GM21367 (cell line): ENCODE results near the gene PSMD3.

ENCODE experiments used
- ATAC-seq: cut with Tn5 transposase; IDR thresholded peaks from one replicate; pipeline ENCODE4 v1.9.1; 2021; ENCODE audit not compliant: unreplicated experiment

The PSMD3 gene

DNA sequence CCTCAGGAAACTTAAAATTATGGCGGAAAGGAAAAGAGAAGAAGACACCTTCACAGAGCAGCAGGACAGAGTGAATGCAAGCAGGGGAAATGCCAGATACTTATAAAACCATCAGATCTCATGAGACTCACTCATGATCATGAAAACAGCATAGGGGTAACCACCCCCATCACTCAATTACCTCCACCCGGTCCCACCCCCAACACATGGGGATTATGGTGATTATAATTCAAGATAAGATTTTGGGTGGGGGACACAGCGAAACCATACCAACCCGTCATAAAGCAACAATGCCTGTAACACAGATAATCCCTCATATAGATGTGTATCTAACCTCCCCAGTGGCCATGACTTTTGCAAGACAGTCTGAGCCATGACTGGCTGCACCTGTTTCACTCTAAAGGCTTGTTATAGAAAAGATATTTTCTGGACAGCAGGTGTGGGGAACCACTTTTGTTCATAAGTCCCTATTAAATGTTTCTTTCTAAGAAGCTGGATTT is 24.8 kb upstream of the PSMD3 start:
- no peak for ATAC-seq

DNA sequence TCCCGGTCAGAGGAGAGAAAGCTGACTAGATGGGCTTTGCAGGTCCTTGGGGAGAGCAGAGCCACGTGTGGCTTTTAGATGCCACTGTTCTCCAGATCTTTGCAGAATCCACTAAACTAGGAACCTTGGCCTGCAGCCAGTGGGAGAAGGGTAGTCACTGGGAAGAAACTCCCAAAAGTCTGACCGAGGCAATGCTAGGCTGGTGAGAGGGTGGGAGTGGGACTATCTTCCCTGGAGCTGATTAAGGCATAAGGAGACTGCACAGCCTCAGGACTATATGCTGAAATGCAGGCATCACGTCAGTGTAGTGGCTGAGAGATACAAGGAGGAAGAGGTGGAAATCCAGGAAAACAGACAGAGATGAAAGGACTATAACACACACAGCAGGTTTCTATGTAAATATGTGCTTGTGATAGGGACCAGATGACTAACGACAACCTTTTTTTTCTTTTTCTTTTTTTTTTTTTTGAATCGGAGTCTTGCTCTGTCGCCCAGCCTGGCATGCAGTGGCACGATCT is 20.0 kb upstream of the PSMD3 start:
- ATAC-seq = no peak

DNA sequence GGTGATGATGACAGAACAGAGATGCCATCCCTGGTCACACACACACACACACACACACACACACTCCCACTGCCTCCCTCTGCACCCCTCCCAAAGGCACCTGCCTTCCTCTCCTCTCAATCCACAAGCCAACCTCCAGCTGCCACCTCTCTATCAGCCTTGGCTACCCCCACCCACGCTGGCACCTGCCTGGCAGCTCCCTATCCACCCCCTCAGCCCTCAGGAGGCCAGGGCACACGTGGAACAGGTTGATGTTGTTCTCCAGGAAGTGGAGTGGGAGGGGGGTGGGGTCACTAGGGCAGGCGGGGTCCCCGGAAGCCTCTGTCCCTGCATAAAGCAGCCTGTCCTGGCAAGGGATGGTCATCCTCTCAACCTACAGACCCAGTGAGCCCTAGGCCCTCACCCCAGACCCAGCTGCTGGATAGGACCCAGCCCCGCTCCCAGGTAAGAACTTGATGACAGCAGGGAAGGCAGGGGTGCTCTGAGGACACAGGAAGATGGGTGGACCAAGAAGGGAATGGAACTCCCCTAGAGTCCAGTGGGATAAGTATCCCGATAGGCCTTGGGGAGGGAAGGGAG is 17.9 kb upstream of the PSMD3 start, which contains the start of gene GSDMA:
GSDMA (plus strand) TSS at position 363 of the 579 bp plus-strand sequence. CDS start 2,684 bp downstream, outside the sequence.
- ATAC-seq = no peak

- ATAC-seq = no peak
Measured at GRCh38 chr17:39963829-39964228, 16.8 kb upstream of the PSMD3 start.

DNA sequence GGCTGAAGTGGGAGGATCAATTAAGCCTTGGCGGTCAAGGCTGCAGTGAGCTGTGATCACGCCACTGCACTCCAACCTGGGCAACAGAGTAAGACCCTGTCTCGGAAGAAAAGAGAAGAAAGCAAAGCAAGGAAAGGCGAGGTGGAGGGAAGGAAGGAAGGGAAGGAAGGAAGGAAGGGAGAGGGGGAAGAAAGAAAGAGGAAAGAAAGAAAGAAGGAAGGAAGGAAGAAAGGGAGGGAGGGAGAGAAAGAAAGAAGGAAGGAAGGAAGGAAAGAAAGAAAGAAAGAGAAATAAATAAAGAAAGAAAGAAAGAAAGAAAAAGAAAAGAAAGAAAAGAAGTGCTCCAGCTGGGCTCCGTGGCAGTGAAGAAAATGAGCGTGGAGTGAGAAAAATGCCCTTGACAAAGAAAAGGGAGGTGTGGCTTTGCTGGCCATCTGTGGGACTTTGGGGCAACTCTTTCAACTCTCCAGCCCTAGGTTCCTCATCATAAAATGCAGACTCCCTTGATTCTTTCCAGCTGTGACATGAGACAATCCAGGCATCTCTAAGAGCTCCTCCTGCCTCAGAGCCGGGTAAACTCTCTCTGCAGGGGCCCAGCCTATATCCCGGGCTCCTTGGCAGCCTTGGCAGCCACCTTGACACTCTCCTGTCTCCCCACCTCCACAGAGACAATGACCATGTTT is 15.4 kb upstream of the PSMD3 start:
- ATAC-seq = no peak

DNA sequence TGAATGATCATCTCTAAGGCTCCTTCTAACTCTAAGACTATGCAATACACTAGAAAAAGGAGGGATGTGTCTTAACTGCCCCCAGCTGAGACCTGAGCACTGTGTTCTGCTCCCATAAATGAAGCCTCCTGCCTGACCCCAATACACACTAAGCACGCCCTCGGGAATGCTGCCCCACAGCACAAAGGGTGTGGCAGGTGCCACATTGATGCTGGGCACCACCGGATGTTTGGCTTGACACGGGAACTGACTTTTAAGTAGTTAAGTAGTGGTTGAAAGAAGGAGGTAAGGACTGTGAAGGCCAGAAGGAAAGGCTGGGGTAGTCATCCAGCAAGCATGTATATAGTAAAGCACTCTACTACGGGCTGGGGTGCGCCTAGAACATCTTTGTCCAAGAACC is 13.8 kb upstream of the PSMD3 start:
- no peak for ATAC-seq

DNA sequence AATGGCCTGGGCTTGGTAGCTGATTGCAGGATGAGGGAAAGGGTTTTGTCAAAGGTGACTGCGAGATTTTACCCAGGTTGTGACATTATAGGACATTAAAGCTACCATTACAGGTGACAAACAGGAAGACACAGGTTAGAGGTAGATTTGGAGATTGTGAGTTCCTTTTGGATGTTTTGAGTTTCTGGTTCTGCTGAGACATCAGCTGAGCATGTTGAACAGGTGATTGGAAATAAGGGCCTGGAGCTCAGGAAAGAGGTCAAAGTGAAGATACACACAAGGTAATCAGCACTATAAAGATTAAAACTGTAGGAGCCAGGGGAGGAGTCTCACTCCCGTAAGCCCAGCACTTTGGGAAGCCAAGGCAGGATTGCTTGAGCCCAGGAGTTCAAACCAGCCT is 11.8 kb upstream of the PSMD3 start:
- no peak for ATAC-seq

DNA sequence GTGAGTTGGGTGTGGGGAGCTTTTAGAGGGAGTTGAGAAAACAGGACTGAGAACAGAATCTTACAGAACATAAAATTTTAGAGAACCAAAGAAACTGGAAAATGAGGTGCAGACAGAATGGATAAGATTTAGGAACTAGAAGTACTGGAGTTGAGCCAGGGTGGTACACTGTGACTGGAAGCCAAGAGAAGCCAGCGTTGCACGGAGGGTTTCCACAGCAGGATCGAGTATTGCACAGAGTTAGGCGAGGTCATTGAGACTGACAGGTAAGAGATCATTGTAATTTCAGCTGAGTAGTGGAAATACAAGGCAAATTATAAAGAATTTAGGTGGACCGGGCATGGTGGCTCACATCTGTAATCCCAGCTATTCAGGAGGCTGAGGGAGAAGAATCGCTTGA is 11.2 kb upstream of the PSMD3 start:
- ATAC-seq = no peak

GRCh38 chr17:39970157-39970692 is 10.4 kb upstream of the PSMD3 start:
- no peak for ATAC-seq

GRCh38 chr17:39971076-39971603 is 9.5 kb upstream of the PSMD3 start:
- no peak for ATAC-seq

- no peak for ATAC-seq
Measured at GRCh38 chr17:39972271-39972670, 8.3 kb upstream of the PSMD3 start.

- no peak for ATAC-seq
Measured at GRCh38 chr17:39973496-39973895, 7.1 kb upstream of the PSMD3 start.

DNA sequence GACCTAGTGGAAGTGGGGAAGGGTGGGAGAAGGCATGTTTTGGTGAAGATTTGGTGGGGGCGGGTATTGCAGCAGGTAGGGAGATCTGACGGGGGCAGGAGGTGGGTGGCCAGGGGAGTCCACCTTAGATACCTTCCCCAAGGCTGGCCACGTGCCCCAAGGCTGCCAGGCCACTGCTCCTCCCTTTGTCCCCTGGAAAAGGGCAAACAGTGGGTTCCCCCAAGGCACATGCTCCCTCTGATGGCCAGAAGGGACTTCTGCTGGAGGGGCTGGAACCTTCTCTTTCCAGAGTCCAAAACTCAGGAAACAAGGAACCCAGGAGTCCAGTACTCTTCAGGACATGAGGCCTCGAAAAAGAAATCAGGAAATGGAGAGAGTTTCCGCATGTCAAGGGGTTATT is 6.2 kb upstream of the PSMD3 start:
- ATAC-seq = no peak

GRCh38 chr17:39975801-39976200 is 4.8 kb upstream of the PSMD3 start:
- ATAC-seq = no peak

- ATAC-seq = no peak
Measured at GRCh38 chr17:39979016-39979670, 1.5 kb upstream of the PSMD3 start.

DNA sequence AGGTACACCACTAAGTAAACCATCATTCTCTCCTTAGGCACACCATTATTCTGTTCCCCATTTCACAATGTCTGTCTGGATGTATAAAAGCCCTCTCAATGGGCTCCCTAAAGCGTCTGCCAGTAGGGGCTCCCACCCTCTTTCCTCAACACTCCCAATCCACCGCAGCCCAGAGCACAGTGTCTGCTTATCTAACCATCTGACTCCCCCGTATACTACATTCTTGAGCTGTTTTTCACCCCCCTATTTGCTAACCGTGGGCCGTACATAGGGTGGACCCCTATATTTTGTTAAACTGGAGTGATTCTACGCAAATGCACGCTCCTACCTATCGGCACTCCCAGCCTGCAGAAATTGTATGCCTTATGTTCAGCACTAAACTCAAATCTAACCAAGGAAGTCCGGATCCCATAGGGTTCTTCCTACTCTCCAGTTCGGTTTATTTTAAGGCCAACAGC is 685 bp upstream of the PSMD3 start:
- ATAC-seq = no peak

DNA sequence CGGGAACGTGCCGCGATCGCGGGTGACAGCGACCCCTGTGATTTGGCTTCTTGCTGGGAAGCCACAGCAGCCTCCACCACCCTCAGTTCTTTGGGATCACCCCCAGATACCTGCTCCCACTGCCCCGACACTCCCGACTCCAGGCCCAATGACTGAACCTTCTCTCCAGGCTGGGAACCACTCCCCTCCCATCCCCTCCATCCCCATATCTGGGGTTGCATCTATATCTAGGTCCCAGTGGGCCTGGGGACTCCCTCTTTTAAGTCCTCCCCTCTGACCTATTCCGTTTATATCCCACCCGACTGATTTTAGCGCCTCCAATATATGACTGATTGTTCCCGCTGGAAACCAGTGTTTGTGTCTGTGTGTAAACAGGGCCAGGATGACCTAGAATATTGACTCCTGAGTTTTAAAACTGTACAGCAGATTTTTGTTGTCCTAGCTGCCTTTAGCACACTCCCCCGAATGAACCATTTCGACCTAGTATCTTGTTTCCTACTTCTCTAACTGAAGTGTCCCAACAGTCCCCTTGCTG is 667 bp downstream of the PSMD3 start:
- ATAC-seq = no peak

- ATAC-seq = no peak
Measured at GRCh38 chr17:39981766-39982375, 1.3 kb downstream of the PSMD3 start.

DNA sequence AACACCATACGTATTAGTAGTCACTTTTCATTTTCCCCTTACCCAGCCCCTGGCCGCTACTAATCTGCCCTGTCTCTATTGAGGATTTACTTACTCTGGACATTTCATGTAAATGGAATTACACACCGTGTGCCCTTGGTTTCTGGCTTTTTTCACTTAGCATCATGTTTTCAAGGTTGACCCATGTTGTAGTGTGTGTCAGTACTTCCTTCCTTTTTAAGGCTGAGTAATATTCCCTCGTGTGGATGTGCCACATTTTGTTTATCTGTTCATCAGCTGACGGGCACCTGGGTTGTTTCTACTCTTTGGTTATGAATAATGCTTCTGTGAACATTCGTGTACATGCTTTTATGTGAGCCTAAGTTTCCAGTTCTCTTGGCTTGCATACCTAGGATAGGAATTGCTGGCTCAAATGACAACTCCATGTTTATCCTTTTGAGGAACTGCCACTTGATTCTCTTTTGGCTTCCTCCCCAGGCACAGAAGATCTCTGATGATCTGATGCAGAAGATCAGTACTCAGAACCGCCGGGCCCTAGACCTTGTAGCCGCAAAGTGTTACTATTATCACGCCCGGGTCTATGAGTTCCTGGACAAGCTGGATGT is 7.7 kb downstream of the PSMD3 start:
- no peak for ATAC-seq

DNA sequence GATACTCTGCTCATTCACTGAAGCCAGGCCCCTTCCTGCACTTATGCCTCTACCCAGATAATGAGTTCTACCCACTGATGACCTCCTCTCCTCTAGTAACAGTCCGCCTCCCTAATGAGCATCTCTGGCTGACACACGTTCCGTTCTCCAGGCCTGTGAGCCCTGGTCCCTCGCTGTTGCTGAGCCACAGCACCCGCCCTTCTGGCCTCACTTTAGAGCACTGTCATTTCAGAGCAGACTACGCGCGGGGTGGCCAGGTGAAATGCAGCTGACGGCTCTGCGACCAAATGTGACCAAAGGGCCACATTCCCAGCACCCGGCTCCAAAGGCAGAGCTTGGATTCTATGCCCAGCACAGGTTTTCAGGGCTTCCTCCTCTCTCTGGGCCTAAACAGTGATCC is 13.8 kb downstream of the PSMD3 start:
- ATAC-seq = no peak
